ENCODE data around the gene WNT7B. TPM values are rescaled to one million over a fixed set of nuclear protein-coding genes. Genes with fewer than 3 reads are reported as not detected.

WNT7B gene
- total and polyA plus RNA-seq, 2 experiments from 2014 or later, result 0.10 TPM; not detected in 1

- DNase-seq (ENCODE audit: low spot score), result peak; percentile 35
- no peaks in the 10 kb centered on the region for H3K36me3 ChIP-seq (ENCODE audit: insufficient read depth)
- no peak; the same call in none of the 3 replicates for ATAC-seq
- no peak overlapping the region for H3K27ac ChIP-seq (ENCODE audit: low read depth)
- peaks cover 9% of the 10 kb centered on the region; the same call in 1 of the 2 replicates for H3K4me1 ChIP-seq (ENCODE audit: insufficient read depth)
- H3K79me2 ChIP-seq (replicated peaks; ENCODE audit: insufficient read depth), result no peaks in the 10 kb centered on the region
- no peaks in the 10 kb centered on the region for H3K27me3 ChIP-seq (ENCODE audit: insufficient read depth)
- no peak overlapping the region for H3K4me3 ChIP-seq
- Mint-ChIP-seq H3K27me3 (ENCODE audit: insufficient read depth, low read depth, poor library complexity) (peaks cover 43% of the 10 kb centered on the region), H3K9me3 (no peaks in the 10 kb centered on the region), H3K36me3 (ENCODE audit: low read depth) (no peaks in the 10 kb centered on the region), H3K4me3 (peak overlapping the region; percentile 66), H3K4me1 (peaks cover 21% of the 10 kb centered on the region), H3K27ac (no peak overlapping the region)
- peak overlapping the region; percentile 76; the same call in 1 of the 2 replicates for H2AFZ ChIP-seq
- H4K20me1 ChIP-seq (replicated peaks; ENCODE audit: insufficient read depth), result no peaks in the 10 kb centered on the region
- no peaks in the 10 kb centered on the region for H3K9me2 ChIP-seq (ENCODE audit: insufficient read depth)
- H3F3A ChIP-seq (replicated peaks; ENCODE audit: low read depth), result no peaks in the 10 kb centered on the region
- no peak for TF ChIP-seq ZNF331 (CRISPR knock-in tag; IDR thresholded peaks at IDR 0.05; ENCODE audit: low read depth)
- TF ChIP-seq STAT1 (IDR thresholded peaks at IDR 0.05; ENCODE audit: unreplicated experiment), result no peak
- TF ChIP-seq EZH2 (IDR thresholded peaks at IDR 0.05; ENCODE audit: low read depth, unreplicated experiment), result no peak
- no peak for TF ChIP-seq NANOG (IDR thresholded peaks at IDR 0.05; ENCODE audit: borderline replicate concordance)
- TF ChIP-seq, protein P1, sequence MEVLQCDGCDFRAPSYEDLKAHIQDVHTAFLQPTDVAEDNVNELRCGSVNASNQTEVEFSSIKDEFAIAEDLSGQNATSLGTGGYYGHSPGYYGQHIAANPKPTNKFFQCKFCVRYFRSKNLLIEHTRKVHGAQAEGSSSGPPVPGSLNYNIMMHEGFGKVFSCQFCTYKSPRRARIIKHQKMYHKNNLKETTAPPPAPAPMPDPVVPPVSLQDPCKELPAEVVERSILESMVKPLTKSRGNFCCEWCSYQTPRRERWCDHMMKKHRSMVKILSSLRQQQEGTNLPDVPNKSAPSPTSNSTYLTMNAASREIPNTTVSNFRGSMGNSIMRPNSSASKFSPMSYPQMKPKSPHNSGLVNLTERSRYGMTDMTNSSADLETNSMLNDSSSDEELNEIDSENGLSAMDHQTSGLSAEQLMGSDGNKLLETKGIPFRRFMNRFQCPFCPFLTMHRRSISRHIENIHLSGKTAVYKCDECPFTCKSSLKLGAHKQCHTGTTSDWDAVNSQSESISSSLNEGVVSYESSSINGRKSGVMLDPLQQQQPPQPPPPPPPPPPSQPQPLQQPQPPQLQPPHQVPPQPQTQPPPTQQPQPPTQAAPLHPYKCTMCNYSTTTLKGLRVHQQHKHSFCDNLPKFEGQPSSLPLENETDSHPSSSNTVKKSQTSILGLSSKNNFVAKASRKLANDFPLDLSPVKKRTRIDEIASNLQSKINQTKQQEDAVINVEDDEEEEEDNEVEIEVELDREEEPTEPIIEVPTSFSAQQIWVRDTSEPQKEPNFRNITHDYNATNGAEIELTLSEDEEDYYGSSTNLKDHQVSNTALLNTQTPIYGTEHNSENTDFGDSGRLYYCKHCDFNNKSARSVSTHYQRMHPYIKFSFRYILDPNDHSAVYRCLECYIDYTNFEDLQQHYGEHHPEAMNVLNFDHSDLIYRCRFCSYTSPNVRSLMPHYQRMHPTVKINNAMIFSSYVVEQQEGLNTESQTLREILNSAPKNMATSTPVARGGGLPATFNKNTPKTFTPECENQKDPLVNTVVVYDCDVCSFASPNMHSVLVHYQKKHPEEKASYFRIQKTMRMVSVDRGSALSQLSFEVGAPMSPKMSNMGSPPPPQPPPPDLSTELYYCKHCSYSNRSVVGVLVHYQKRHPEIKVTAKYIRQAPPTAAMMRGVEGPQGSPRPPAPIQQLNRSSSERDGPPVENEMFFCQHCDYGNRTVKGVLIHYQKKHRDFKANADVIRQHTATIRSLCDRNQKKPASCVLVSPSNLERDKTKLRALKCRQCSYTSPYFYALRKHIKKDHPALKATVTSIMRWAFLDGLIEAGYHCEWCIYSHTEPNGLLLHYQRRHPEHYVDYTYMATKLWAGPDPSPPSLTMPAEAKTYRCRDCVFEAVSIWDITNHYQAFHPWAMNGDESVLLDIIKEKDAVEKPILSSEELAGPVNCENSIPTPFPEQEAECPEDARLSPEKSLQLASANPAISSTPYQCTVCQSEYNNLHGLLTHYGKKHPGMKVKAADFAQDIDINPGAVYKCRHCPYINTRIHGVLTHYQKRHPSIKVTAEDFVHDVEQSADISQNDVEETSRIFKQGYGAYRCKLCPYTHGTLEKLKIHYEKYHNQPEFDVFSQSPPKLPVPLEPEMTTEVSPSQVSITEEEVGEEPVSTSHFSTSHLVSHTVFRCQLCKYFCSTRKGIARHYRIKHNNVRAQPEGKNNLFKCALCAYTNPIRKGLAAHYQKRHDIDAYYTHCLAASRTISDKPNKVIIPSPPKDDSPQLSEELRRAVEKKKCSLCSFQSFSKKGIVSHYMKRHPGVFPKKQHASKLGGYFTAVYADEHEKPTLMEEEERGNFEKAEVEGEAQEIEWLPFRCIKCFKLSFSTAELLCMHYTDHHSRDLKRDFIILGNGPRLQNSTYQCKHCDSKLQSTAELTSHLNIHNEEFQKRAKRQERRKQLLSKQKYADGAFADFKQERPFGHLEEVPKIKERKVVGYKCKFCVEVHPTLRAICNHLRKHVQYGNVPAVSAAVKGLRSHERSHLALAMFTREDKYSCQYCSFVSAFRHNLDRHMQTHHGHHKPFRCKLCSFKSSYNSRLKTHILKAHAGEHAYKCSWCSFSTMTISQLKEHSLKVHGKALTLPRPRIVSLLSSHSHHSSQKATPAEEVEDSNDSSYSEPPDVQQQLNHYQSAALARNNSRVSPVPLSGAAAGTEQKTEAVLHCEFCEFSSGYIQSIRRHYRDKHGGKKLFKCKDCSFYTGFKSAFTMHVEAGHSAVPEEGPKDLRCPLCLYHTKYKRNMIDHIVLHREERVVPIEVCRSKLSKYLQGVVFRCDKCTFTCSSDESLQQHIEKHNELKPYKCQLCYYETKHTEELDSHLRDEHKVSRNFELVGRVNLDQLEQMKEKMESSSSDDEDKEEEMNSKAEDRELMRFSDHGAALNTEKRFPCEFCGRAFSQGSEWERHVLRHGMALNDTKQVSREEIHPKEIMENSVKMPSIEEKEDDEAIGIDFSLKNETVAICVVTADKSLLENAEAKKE (CRISPR knock-in tag; IDR thresholded peaks at IDR 0.05), result no peak
- TF ChIP-seq EZH2phosphoT487 (IDR thresholded peaks at IDR 0.05; ENCODE audit: unreplicated experiment), result no peak
- TF ChIP-seq ZNF114 (CRISPR knock-in tag; IDR thresholded peaks at IDR 0.05), result no peak
- no peak for TF ChIP-seq CREB1 (CRISPR knock-in tag; IDR thresholded peaks at IDR 0.05; ENCODE audit: low read depth)
- TF ChIP-seq, protein P2, sequence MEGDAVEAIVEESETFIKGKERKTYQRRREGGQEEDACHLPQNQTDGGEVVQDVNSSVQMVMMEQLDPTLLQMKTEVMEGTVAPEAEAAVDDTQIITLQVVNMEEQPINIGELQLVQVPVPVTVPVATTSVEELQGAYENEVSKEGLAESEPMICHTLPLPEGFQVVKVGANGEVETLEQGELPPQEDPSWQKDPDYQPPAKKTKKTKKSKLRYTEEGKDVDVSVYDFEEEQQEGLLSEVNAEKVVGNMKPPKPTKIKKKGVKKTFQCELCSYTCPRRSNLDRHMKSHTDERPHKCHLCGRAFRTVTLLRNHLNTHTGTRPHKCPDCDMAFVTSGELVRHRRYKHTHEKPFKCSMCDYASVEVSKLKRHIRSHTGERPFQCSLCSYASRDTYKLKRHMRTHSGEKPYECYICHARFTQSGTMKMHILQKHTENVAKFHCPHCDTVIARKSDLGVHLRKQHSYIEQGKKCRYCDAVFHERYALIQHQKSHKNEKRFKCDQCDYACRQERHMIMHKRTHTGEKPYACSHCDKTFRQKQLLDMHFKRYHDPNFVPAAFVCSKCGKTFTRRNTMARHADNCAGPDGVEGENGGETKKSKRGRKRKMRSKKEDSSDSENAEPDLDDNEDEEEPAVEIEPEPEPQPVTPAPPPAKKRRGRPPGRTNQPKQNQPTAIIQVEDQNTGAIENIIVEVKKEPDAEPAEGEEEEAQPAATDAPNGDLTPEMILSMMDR (conservative IDR thresholded peaks at IDR 0.05; ENCODE audit: low read depth in 2 of 2), result no peak
- peak overlapping the region; percentile 62; the same call in 1 of the 2 replicates for H3K4me2 ChIP-seq
Observed at GRCh38 chr22:45880091-45880715, 96.8 kb downstream of the WNT7B start.

Data from GM23338 (cell line).